GM12891 (cell line): ENCODE data around the gene NUDT4B.
"Not testable (repeated sequence)": the region's sequence is repeated elsewhere in the genome, so short reads cannot be mapped to it uniquely, and the experiment has no call there.

Experiments
- PAX5 ChIP-seq: IDR thresholded peaks from 2 replicates; pipeline ENCODE4 v1.6.1; 2011; ENCODE audit warnings: low read length, moderate library complexity, mild to moderate bottlenecking; ENCODE audit not compliant: insufficient read depth, severe bottlenecking
- POLR2A ChIP-seq: IDR thresholded peaks from 2 replicates; pipeline ENCODE4 v1.6.1; 2011; ENCODE audit warnings: low read depth, low read length, control low read depth
- TAF1 ChIP-seq: IDR thresholded peaks from 2 replicates; pipeline ENCODE4 v1.6.1; 2011; ENCODE audit warnings: low read depth, low read length, control low read depth

GRCh38 chr1:148758412-148758811 lies 9.8 kb downstream of the NUDT4B start:
- TF ChIP-seq POLR2A, PAX5, TAF1: not testable (repeated sequence)
